OCI-LY1 (cell line): ENCODE data around the gene MTHFD1.

Source experiments
- EZH2 ChIP-seq: fragments of 200-600 bp; sonication (generic), shearing (Covaris generic); IDR thresholded peaks from 2 replicates; pipeline ENCODE4 v1.8.0; 2017; ENCODE audit warnings: borderline replicate concordance, mixed run types, mild to moderate bottlenecking, antibody characterized with exemption, low read length, moderate library complexity, mixed read lengths
- TF ChIP-seq, protein P1 (sequence below): fragments of 200-600 bp; sonication (generic), shearing (Covaris generic); IDR thresholded peaks from 2 replicates; pipeline ENCODE4 v1.5.1; 2017; ENCODE audit warnings: mild to moderate bottlenecking, antibody characterized with exemption, low read length, moderate library complexity, mixed read lengths

GRCh38 chr14:64476438-64476837 is 88.3 kb downstream of the MTHFD1 start:
- TF ChIP-seq, protein P1, sequence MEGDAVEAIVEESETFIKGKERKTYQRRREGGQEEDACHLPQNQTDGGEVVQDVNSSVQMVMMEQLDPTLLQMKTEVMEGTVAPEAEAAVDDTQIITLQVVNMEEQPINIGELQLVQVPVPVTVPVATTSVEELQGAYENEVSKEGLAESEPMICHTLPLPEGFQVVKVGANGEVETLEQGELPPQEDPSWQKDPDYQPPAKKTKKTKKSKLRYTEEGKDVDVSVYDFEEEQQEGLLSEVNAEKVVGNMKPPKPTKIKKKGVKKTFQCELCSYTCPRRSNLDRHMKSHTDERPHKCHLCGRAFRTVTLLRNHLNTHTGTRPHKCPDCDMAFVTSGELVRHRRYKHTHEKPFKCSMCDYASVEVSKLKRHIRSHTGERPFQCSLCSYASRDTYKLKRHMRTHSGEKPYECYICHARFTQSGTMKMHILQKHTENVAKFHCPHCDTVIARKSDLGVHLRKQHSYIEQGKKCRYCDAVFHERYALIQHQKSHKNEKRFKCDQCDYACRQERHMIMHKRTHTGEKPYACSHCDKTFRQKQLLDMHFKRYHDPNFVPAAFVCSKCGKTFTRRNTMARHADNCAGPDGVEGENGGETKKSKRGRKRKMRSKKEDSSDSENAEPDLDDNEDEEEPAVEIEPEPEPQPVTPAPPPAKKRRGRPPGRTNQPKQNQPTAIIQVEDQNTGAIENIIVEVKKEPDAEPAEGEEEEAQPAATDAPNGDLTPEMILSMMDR: no peak
- no peak for TF ChIP-seq EZH2
